ENCODE measurements around the gene TMEM91. TPM values are rescaled to one million over a fixed set of nuclear protein-coding genes. Genes with fewer than 3 reads are reported as not detected.
A peak's percentile ranks its signal among the peaks of the same experiment; 100 is the strongest.

The TMEM91 gene
- total RNA-seq, 4 donors from 2014 or later: 5.0 to 14.9 (median 9.0) TPM

GRCh38 chr19:41356984-41357739, 19.2 kb upstream of the TMEM91 start:
- Histone ChIP-seq H3K4me1 (peaks cover 12 to 17% of the 10 kb centered on the region in 2 donors), H3K9me3 (no peaks in the 10 kb centered on the region), H3K4me3 (replicated peaks in 1 of 3) (no peak overlapping the region), H3K27me3 (peaks cover 3% of the 10 kb centered on the region), H3K27ac (no peak overlapping the region), H3K36me3 (no peaks in the 10 kb centered on the region)
- TF ChIP-seq CTCF (IDR thresholded peaks at IDR 0.05) (no peak), POLR2A (IDR thresholded peaks at IDR 0.05) (no peak)
- intact Hi-C loops (cut with DNase I): no loop called here
- WGBS, 2 donors: 88 to 92% methylated on average over 10 to 11 of the region's 11 CpGs
- no peak for DNase-seq

GRCh38 chr19:41357746-41358145, 18.6 kb upstream of the TMEM91 start:
- H3K4me1 ChIP-seq: peaks cover 11 to 12% of the 10 kb centered on the region in 2 donors
- no peaks in the 10 kb centered on the region for H3K36me3 ChIP-seq
- no peaks in the 10 kb centered on the region for H3K9me3 ChIP-seq
- H3K4me3 ChIP-seq (replicated peaks in 1 of 3): no peak overlapping the region
- peaks cover 3% of the 10 kb centered on the region for H3K27me3 ChIP-seq
- no peak overlapping the region for H3K27ac ChIP-seq
- intact Hi-C loops (cut with DNase I): no loop called here
- WGBS, 2 donors: 92 to 93% methylated on average over 11 to 13 of the region's 13 CpGs
- no peak for TF ChIP-seq POLR2A (IDR thresholded peaks at IDR 0.05)
- TF ChIP-seq CTCF (IDR thresholded peaks at IDR 0.05): no peak
- DNase-seq: no peak

- Histone ChIP-seq H3K27ac (no peak overlapping the region), H3K27me3 (no peaks in the 10 kb centered on the region), H3K4me3 (replicated peaks in 1 of 3) (no peak overlapping the region), H3K36me3 (no peaks in the 10 kb centered on the region), H3K9me3 (no peaks in the 10 kb centered on the region), H3K4me1 (peaks cover 5 to 11% of the 10 kb centered on the region in 2 donors)
- 83 to 94% methylated on average over 1 of the region's 1 CpG for WGBS, 2 donors
- TF ChIP-seq CTCF (IDR thresholded peaks at IDR 0.05) (no peak), POLR2A (IDR thresholded peaks at IDR 0.05) (no peak)
- intact Hi-C loops (cut with DNase I): no loop called here
- no peak for DNase-seq
Measured at GRCh38 chr19:41359741-41360140, 16.6 kb upstream of the TMEM91 start.

GRCh38 chr19:41362143-41362847, 14.0 kb upstream of the TMEM91 start:
- no peaks in the 10 kb centered on the region for H3K27me3 ChIP-seq
- H3K27ac ChIP-seq: no peak overlapping the region
- H3K4me1 ChIP-seq: peaks cover 18 to 26% of the 10 kb centered on the region in 2 donors
- no peaks in the 10 kb centered on the region for H3K36me3 ChIP-seq
- H3K9me3 ChIP-seq: no peaks in the 10 kb centered on the region
- H3K4me3 ChIP-seq (replicated peaks in 1 of 3): no peak overlapping the region
- TF ChIP-seq CTCF (IDR thresholded peaks at IDR 0.05) (no peak), POLR2A (IDR thresholded peaks at IDR 0.05) (no peak)
- no peak for DNase-seq
- WGBS, 2 donors: 83 to 90% methylated on average over 10 of the region's 10 CpGs
- intact Hi-C loops (cut with DNase I): no loop called here

GRCh38 chr19:41363371-41363752, 13.0 kb upstream of the TMEM91 start:
- no peaks in the 10 kb centered on the region for H3K27me3 ChIP-seq
- H3K4me1 ChIP-seq: peaks cover 18 to 32% of the 10 kb centered on the region in 2 donors
- DNase-seq: no peak
- peak overlapping the region in 2 of 3 donors; percentile 16 to 60 for H3K4me3 ChIP-seq (replicated peaks in 1 of 3)
- WGBS, 2 donors: 50 to 62% methylated on average over 4 to 6 of the region's 6 CpGs
- peak overlapping the region; percentile 97 to 99 (median 99) for H3K27ac ChIP-seq
- intact Hi-C loops (cut with DNase I): no loop called here
- TF ChIP-seq POLR2A (IDR thresholded peaks at IDR 0.05) (no peak), CTCF (IDR thresholded peaks at IDR 0.05) (no peak)
- H3K9me3 ChIP-seq: no peaks in the 10 kb centered on the region
- no peaks in the 10 kb centered on the region for H3K36me3 ChIP-seq
